ENCODE results near the gene SEPTIN12. TPM values are rescaled to one million over a fixed set of nuclear protein-coding genes. Genes with fewer than 3 reads are reported as not detected.

The SEPTIN12 gene
- total RNA-seq, 1 donor from 2014 or later = 0.65 TPM

GRCh38 chr16:4795181-4795827, 7.2 kb upstream of the SEPTIN12 start, which contains the start of gene SMIM22:
SMIM22 (plus strand) TSS chr16:4795369; CDS start chr16:4795735, 366 bp downstream.
- Mint-ChIP-seq H3K9me3 (no peaks in the 10 kb centered on the region), H3K4me3 (no peak within 1 kb of the TSS), H3K4me1 (no peaks in the 10 kb centered on the region), H3K27me3 (ENCODE audit: low read depth) (no peaks in the 10 kb centered on the region), H3K36me3 (ENCODE audit: low read depth) (no peaks in the 10 kb centered on the region), H3K27ac (ENCODE audit: unreplicated experiment) (no peak within 1 kb of the TSS)
- TF ChIP-seq CTCF (conservative IDR thresholded peaks at IDR 0.05) = no peak
- DNase-seq (ENCODE audit: low read depth, low spot score) = no peak

GRCh38 chr16:4792951-4793513, 4.9 kb upstream of the SEPTIN12 start:
- Mint-ChIP-seq H3K9me3 (no peaks in the 10 kb centered on the region), H3K27ac (ENCODE audit: unreplicated experiment) (no peak overlapping the region), H3K4me1 (no peaks in the 10 kb centered on the region), H3K36me3 (ENCODE audit: low read depth) (no peaks in the 10 kb centered on the region), H3K4me3 (no peak overlapping the region), H3K27me3 (ENCODE audit: low read depth) (no peaks in the 10 kb centered on the region)
- no peak for TF ChIP-seq CTCF (conservative IDR thresholded peaks at IDR 0.05)
- DNase-seq (ENCODE audit: low read depth, low spot score) = no peak

GRCh38 chr16:4790871-4791270, 2.7 kb upstream of the SEPTIN12 start:
- no peaks in the 10 kb centered on the region for H3K4me1 Mint-ChIP-seq
- no peaks in the 10 kb centered on the region for H3K27me3 Mint-ChIP-seq (ENCODE audit: low read depth)
- peak overlapping the region; percentile 62 for H3K27ac Mint-ChIP-seq (ENCODE audit: unreplicated experiment)

GRCh38 chr16:4790261-4790660, 2.1 kb upstream of the SEPTIN12 start:
- no peaks in the 10 kb centered on the region for H3K9me3 Mint-ChIP-seq
- no peaks in the 10 kb centered on the region for H3K4me1 Mint-ChIP-seq
- H3K4me3 Mint-ChIP-seq = no peak overlapping the region
- no peaks in the 10 kb centered on the region for H3K36me3 Mint-ChIP-seq (ENCODE audit: low read depth)
- no peak overlapping the region for H3K27ac Mint-ChIP-seq (ENCODE audit: unreplicated experiment)
- TF ChIP-seq CTCF (conservative IDR thresholded peaks at IDR 0.05) = no peak
- no peak for DNase-seq (ENCODE audit: low read depth, low spot score)
- no peaks in the 10 kb centered on the region for H3K27me3 Mint-ChIP-seq (ENCODE audit: low read depth)

More at GRCh38 chr16:4790871-4791270, 2.7 kb upstream of the SEPTIN12 start:
- no peaks in the 10 kb centered on the region for H3K9me3 Mint-ChIP-seq
- no peaks in the 10 kb centered on the region for H3K36me3 Mint-ChIP-seq (ENCODE audit: low read depth)
- H3K4me3 Mint-ChIP-seq = no peak overlapping the region
- DNase-seq (ENCODE audit: low read depth, low spot score) = no peak
- no peak for TF ChIP-seq CTCF (conservative IDR thresholded peaks at IDR 0.05)

GRCh38 chr16:4788910-4789309, 765 bp upstream of the SEPTIN12 start:
- Mint-ChIP-seq H3K36me3 (ENCODE audit: low read depth) (no peaks in the 10 kb centered on the region), H3K27me3 (ENCODE audit: low read depth) (no peaks in the 10 kb centered on the region), H3K27ac (ENCODE audit: unreplicated experiment) (no peak overlapping the region), H3K4me1 (no peaks in the 10 kb centered on the region), H3K9me3 (no peaks in the 10 kb centered on the region), H3K4me3 (no peak overlapping the region)
- DNase-seq (ENCODE audit: low read depth, low spot score) = no peak
- TF ChIP-seq CTCF (conservative IDR thresholded peaks at IDR 0.05) = no peak
